HG03025 (cell line): ENCODE data around the gene SPECC1.
"Not testable (repeated sequence)": the region's sequence is repeated elsewhere in the genome, so short reads cannot be mapped to it uniquely, and the experiment has no call there.

Experiments used
- ATAC-seq: cut with Tn5 transposase; IDR thresholded peaks from one replicate; pipeline ENCODE4 v1.9.1; 2021; ENCODE audit warnings: mild to moderate bottlenecking, moderate library complexity; ENCODE audit not compliant: unreplicated experiment, low FRiP score

SPECC1 gene

GRCh38 chr17:20352567-20352966 is 343.4 kb downstream of the SPECC1 start:
- not testable (repeated sequence) for ATAC-seq

- not testable (repeated sequence) for ATAC-seq
Observed at GRCh38 chr17:20363846-20364245, 354.7 kb downstream of the SPECC1 start.
